GM11168 (cell line): ENCODE data around the gene MAG.

Experiments used
- in situ Hi-C: fragments of 300-500 bp; cut with MboI; formaldehyde crosslinking; loops from one replicate; pipeline ENCODE4 v1.12.0; 2022; ENCODE audit warnings: low sequenced_read_pairs; ENCODE audit not compliant: unreplicated experiment

MAG gene

DNA sequence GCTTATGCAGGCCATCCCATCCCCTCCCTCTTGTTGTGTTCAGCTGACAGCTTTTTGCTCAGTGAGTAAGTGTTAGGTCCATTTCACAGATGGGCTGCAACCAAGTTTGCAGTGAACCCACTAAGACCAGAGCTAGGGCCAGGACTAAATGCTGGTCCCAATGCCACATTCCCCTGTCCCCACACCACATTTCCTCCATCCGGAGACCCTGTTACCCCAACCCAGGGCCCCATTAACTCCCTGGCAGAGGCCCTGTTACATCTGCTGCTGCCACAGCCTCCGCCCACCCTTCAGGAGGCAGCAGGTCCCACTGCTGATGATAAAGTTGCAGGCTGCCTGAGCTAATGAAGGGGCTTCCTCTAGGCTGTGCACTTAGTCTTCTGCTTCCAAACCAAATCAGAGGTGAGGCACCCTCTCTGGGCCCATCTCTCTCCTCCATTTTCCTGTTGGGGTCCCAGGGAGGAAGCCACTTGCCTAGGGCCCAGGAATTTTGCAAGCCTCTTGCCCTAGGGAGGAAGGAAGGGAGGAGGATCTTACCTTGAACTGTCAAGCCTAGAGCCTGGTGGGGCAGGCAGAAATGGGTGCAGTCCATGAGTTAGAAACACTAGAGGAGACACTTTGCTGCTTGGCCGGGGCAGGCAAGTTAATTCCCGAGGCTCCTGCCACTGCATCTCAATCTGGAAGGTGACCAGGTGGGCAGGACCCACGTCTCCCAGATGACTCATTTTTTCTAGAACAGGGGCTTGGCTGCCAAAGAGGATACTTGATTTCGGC is 26.6 kb upstream of the MAG start:
- in situ Hi-C loops, result no loop called here

DNA sequence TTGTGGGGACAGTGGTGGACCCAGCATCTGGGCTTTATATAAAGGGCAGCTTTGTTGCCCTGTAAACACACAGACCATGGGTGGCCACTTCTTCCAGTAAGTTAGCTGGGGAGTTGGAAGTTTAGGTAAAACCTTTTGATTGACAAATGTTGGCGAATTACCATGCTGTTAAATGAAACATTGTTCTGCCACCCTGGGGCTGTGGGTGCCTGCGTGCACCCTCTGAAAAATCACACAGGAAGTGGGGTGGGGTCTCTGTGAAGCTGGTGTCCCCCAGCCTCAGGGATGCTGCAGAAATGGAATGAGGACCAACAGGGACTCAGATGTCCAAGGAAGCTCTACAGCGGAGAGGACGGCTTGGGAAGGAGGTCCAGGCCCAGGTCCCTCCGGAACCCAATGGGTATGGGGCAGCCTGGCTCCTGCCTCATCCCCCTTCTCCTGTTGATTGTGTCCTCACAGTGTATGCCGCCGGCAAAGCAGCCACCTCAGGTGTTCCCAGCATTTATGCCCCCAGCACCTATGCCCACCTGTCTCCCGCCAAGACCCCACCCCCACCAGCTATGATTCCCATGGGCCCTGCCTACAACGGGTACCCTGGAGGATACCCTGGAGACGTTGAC is 26.0 kb upstream of the MAG start:
- in situ Hi-C loops, result no loop called here

DNA sequence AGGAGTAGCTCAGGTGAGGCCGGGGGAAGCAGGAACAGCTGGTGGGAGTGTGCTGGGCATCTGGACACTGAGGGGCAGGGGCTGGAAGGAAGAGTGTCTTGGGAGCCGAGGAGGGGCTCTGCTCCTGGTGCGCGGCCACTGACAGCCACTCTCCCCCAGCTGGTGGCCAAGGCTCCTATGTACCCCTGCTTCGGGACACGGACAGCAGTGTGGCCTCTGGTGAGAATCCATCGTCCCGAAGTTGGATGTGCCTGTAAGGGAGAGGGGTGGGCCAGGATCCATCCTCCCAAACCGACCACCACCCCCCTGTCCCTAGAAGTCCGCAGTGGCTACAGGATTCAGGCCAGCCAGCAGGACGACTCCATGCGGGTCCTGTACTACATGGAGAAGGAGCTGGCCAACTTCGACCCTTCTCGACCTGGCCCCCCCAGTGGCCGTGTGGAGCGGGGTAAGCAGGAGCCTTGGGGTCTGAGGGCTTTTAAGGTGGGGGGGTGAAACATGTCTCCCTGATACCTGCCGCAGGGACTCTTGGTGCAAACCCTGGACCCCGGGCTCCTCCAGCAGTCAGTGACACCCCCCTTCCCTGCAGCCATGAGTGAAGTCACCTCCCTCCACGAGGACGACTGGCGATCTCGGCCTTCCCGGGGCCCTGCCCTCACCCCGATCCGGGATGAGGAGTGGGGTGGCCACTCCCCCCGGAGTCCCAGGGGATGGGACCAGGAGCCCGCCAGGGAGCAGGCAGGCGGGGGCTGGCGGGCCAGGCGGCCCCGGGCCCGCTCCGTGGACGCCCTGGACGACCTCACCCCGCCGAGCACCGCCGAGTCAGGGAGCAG is 25.2 kb upstream of the MAG start:
- in situ Hi-C loops, result no loop called here

DNA sequence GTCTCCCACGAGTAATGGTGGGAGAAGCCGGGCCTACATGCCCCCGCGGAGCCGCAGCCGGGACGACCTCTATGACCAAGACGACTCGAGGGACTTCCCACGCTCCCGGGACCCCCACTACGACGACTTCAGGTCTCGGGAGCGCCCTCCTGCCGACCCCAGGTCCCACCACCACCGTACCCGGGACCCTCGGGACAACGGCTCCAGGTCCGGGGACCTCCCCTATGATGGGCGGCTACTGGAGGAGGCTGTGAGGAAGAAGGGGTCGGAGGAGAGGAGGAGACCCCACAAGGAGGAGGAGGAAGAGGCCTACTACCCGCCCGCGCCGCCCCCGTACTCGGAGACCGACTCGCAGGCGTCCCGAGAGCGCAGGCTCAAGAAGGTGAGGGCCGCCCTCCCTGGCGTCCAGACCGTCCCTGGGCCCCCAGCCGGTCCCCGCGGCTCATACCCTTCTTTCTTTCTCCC is 24.6 kb upstream of the MAG start:
- in situ Hi-C loops, result no loop called here

DNA sequence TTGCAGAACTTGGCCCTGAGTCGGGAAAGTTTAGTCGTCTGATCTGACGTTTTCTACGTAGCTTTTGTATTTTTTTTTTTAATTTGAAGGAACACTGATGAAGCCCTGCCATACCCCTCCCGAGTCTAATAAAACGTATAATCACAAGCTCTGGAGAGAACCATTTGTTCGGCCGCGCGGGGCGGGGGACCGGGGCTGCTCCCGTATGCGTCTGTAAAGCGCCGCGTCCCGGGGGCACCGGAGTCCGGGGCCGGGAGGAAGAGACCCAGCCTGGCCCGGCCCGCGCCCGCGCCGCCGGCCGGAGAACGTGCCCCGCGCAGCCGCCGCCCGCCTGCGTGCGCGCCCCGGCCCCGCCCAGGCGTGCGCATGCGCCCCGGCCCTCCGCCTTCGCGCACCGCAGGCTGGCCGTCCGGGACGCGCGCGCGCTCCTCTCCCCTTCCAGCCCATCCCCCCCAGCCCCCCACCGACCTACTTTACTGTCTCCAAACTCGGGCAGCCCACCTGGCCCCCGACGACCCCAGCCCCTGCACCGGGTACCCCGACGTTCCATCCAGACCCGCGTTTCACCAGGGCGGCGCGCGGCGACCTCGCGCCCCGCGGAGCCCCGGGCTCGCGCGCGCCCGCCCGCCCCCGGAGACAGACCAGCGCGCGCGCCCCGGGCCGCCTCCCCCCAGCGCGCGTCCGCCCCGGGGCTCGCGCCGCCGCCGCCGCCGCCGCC is 24.0 kb upstream of the MAG start:
- in situ Hi-C loops, result no loop called here

DNA sequence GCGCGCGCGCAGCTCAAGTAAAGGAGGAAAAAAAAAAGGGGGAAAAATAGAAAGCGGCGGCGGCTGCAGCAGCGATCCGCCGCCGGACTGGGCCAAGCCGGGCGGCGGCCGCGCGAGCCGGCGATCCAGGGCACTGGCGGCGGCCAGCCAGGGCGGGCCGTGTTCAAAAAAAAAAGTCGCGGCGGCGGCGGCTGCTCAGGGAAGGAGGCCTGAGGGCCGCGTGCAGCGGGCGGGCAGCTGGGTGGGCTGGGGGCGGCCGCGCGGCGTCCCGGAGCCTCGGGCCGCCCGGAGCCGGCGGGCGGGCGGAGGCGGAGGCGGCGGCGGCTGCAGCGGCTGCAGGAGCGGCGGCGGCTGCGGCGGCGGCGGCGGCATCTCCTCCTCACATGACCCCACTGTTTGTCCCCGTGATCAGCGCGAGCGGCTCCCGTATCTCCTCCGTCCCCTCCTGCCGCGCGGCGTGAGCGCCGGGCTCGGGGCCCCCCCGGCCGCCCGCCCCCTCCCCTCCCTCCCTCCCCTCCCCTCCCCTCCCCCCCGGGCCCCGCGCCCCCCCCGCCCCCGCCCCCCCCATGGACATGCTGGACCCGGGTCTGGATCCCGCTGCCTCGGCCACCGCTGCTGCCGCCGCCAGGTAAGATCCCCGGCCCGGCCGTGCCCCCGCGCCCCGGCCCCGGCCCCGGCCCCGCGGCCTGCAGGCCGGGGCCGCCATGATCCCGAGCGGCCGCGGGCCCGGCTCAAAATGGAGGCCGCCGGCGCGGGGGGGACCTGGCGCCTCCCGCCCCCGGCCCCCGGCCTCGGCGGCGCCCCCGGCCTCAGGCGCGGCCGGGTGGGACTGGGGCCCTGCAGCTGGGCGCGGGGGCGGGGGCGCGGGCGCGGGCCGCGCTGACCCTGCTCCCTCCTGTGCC is 23.2 kb upstream of the MAG start, which contains the start of gene USF2:
Gene USF2, plus strand, starts transcription at position 427 of the 902 bp plus-strand sequence. Its CDS starts 140 bp downstream, at position 567.
- in situ Hi-C loops, result no loop called here

DNA sequence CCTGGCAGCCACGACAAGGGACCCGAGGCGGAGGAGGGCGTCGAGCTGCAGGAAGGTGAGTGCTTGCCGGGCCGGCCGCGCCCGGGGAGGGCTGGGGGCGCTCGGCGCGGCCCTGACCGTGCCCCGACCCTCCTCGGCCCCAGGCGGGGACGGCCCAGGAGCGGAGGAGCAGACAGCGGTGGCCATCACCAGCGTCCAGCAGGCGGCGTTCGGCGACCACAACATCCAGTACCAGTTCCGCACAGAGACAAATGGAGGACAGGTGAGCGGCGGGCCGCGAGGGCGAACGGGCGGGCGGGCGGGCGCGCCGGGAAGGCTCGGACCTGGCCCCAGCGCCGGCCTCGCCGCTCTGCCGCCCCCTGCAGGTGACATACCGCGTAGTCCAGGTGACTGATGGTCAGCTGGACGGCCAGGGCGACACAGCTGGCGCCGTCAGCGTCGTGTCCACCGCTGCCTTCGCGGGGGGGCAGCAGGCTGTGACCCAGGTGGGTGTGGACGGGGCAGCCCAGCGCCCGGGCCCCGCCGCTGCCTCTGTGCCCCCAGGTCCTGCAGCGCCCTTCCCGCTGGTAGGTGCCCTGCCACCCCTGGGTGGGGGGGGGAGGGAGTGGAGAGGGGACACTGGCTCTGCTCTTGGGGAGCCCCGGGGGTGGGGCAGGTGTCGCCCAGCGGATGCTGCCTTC is 22.4 kb upstream of the MAG start:
- in situ Hi-C loops, result no loop called here

DNA sequence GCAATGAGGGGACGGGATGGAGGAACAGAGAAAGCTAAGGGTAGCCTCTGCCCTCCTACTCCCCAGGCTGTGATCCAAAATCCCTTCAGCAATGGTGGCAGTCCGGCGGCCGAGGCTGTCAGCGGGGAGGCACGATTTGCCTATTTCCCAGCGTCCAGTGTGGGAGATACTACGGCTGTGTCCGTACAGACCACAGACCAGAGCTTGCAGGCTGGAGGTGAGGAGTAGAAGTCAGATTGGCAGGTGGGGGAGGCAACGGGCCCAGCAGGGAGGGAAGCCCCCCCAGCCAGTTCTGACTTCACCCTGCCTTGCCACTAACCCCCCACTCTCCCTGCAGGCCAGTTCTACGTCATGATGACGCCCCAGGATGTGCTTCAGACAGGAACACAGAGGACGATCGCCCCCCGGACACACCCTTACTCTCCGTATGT is 21.6 kb upstream of the MAG start:
- in situ Hi-C loops, result no loop called here

DNA sequence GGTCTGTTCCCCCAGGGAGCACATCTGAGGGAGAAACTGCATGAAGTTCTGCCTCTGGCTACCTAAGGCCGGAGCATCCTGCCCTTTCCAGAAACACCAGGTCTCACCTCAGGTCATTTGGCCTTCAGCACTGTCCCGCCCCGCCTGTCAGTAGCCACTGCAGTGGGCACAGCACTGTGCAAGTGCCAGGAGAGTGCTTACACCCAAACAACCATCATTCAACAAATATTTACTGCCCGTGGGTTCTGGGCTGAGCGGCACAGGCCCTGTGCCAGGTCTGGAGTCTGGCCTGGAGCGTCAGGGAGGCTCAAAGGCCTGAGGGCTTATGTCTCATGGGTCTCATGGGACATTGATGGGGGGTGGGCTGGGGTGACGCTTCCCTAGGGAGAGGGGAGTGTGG is 20.4 kb upstream of the MAG start:
- in situ Hi-C loops, result no loop called here

DNA sequence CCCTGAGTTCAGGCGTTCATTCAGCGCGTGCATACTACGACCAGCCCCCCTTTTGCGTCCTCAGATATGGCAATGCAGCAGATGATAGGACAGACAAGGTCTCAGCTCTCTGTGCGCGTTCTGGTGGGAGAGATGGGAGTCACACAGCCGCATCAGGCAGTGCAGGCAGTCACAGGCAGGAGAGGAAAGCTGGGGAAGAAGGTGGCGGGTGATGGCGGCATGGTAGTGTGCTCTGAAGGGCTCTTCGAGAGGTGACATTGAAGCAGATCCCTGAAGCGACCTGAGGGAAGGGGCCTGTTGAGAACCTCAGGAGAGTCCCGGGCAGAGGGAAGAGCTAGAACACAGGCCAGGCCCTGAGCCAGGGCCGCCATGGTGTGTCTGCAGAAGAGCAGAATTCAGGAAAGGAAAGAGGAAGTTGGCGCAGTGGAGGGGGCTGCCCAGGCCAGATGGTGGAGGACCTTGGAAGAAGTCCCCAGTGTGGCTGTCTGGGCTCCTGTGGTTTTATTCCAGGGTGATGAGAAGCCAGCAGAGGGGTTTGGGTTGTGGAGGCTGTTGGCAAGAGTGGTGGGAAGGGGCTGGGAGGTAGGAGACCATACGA is 19.7 kb upstream of the MAG start:
- in situ Hi-C loops, result no loop called here

DNA sequence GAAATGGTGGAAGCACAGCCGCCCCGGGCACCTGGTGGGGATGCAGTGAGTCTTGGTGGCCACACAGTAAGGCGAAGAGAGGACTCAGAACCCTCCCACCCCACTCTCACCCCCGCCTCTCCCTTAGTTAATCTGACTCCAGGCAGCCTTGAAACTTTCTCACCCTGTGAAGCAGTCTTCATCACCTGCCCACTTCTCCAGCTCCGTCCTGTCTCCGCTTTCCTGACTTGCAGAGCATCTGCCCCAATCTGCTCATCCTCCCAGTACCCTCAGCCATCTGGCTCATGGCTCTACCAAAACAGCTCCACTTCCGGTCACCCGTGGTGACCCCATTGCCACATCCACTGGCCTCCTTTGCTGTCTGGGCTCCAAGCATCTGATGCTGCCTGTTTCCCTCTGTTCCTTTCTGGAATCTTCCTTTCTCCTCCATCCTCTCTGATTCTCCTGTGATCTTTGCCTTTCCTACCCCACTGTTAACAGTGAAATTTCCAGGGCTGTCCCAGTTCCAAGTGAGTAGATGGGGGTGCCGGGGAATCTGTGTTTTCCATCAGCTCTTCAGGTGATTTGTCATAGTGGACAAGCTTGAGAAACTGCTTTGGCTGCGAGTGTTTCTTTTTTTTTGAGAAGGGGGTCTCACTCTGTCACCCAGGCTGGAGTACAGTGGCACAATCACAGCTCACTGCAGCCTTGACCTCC is 18.9 kb upstream of the MAG start:
- in situ Hi-C loops, result no loop called here

DNA sequence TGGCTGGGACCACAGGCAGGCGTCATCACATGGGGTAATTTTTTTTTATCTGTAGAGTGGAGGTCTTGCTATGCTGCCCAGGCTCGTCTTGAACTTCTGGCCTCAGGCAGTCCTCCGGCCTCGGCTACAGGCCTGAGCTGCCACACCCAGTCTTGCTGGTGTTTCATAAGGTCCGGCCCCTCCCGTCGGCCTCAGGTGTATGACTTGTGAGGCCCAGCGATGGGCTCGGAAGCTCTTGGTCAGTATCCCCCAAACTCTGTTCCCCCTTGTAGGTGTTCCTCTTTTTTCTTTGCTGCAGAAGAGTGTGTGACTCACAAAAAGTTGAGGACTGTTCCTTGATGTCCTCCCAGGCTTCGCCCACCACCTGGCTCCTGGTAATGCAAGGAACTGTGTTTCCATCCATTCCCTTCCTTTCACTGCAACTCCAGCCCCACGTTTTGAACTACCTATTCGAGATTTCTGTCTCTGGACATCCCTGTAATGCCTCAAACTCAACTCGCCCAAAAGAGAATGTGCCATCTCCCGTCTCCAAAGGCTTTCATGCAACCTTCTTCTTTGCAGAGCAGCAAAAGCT is 18.2 kb upstream of the MAG start:
- in situ Hi-C loops, result no loop called here

DNA sequence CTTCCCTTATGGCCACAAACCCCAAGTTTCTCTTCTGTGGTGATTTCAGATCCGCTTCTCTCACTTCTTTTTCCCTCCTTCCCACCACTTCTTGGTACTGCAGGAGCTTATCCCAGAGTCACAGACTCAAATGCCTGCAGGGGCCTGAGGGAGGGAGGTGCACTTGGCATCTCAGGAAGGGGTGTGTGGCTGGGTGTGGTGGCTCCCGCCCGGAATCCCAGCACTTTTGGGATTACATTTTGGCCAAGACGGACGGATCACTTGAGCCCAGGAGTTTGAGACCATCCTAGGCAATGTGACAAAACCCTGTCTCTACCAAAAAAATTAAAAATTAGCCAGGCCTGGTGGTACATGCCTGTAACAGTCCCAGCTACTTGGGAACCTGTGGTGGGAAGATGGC is 17.6 kb upstream of the MAG start:
- in situ Hi-C loops, result no loop called here

DNA sequence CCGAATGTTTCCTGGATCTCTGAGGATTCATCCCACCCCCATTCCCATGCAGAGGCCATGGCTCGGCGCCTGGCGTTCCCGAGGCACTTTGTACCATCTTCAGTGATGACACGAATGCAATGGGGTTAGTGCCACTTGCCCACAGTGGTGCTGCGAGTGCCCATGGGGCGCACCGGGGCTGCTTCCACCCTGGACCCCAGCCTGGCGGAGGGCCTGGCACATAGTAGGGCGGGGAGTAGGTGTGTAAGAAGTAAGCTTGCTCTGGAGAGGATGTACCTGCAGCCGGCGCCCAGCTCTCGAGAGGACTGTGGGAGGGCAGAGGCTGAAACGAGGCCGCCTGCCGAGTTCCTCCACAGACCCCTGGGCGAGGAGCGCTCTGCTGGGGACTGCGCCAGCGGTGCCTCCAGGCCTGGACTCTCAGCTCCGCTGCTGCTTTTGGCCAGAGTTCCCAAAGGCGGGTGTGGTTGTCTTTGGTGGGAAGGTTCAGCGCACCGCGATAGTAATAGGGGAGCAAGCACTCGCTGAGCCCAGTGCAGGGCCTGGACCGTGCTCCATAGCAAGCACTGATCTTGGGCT is 15.2 kb upstream of the MAG start:
- in situ Hi-C loops, result no loop called here

DNA sequence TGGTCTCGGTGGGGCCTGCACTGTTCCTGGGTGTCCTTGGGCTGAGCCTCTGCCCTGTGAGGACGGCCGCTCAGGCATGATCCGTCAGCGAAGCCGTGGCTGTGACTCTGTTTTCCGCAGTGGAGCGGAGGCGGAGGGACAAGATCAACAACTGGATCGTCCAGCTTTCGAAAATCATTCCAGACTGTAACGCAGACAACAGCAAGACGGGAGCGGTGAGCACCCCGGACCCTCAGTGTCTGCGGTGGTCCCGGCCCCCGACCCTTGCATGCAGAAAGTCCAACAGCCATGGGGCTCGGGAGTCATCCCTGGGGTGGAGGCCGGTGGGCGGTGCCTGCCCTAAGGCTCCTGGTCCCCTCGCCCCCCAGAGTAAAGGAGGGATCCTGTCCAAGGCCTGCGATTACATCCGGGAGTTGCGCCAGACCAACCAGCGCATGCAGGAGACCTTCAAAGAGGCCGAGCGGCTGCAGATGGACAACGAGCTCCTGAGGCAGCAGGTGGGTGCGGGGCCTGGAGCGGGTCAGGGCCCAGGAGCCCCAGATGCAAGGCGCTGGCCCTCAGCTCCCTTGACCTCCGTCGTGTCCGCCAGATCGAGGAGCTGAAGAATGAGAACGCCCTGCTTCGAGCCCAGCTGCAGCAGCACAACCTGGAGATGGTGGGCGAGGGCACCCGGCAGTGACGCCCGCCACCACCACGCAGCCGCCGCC is 13.2 kb upstream of the MAG start:
- in situ Hi-C loops, result no loop called here

DNA sequence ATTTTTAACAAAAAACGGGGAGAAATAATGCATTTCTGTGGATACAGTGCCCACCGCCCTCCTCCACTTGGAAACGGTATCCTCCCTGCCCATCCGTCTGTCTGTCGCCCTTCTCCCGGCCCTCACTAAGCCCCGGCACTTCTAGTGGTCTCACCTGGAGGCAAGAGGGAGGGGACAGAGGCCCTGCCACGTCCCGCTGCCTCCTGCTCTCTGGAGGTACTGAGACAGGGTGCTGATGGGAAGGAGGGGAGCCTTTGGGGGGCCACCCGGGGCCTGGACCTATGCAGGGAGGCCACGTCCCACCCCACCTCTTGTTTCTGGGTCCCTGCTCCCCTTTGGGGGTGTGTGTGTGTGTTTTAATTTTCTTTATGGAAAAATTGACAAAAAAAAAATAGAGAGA is 12.6 kb upstream of the MAG start:
- in situ Hi-C loops, result no loop called here
